PC-3 (cell line): Measurements from ENCODE around the gene TAGLN2. TPM values are rescaled to one million over a fixed set of nuclear protein-coding genes. Genes with fewer than 3 reads are reported as not detected.

Experiments used
- ATAC-seq: fragments of 200-7000 bp; cut with Tn5 transposase; 2 replicates; pipeline ENCODE4 v1.9.1; 2020; ENCODE audit warnings: mild to moderate bottlenecking, moderate library complexity
- BruUV-seq: library from RNA; stranded (reverse); fragments of 400-500 nt; replicated peaks from 2 replicates; lab custom pipeline; 2021; lab: Mats Ljungman, UMichigan
- CTCF ChIA-PET: fragments of 300-600 bp; sonication (Branson Sonifier 250); formaldehyde crosslinking; loops from one replicate; lab custom pipeline; 2022; ENCODE audit warnings: antibody characterized with exemption; lab: Charles Lee
- POLR2A ChIA-PET: fragments of 300-600 bp; sonication (Branson Sonifier 250); formaldehyde crosslinking; loops from one replicate; lab custom pipeline; 2022; ENCODE audit warnings: antibody characterized with exemption; ENCODE audit not compliant: unreplicated experiment; lab: Charles Lee
- DNase-seq: peaks from one replicate; pipeline ENCODE4 v3.0.0-alpha.2; 2015
- H2AFZ ChIP-seq: fragments of 300-600 bp; sonication (generic); 2 replicates; pipeline ENCODE4 v1.6.0; 2016; ENCODE audit warnings: antibody characterized with exemption, low read length
- H3F3A ChIP-seq: fragments of 300-600 bp; sonication (generic); one replicate; pipeline ENCODE4 v1.6.0; 2017; ENCODE audit warnings: antibody characterized with exemption, low read length, control low read depth, mild to moderate bottlenecking; ENCODE audit not compliant: unreplicated experiment
- H3K27ac ChIP-seq: fragments of 300-600 bp; sonication (generic); 2 replicates; pipeline ENCODE4 v1.5.1; 2016; ENCODE audit warnings: mild to moderate bottlenecking, low read length
- H3K27me3 ChIP-seq: fragments of 300-600 bp; sonication (generic); 2 replicates; pipeline ENCODE4 v1.6.1; 2016; ENCODE audit warnings: low read length, mixed read lengths
- H3K36me3 ChIP-seq: fragments of 300-600 bp; sonication (generic); 2 replicates; pipeline ENCODE4 v1.6.1; 2016; ENCODE audit warnings: low read depth, mixed run types, low read length, mixed read lengths
- H3K4me1 ChIP-seq: fragments of 300-600 bp; sonication (generic); 2 replicates; pipeline ENCODE4 v1.5.1; 2016; ENCODE audit warnings: low read length; ENCODE audit not compliant: insufficient read depth
- H3K4me2 ChIP-seq: fragments of 300-600 bp; sonication (generic); 2 replicates; pipeline ENCODE4 v1.6.0; 2016; ENCODE audit warnings: low read length
- H3K4me3 ChIP-seq: fragments of 300-600 bp; sonication (generic); 2 replicates; pipeline ENCODE4 v1.5.1; 2016; ENCODE audit warnings: mild to moderate bottlenecking, low read length, mixed read lengths
- H3K79me2 ChIP-seq: fragments of 300-600 bp; sonication (generic); 2 replicates; pipeline ENCODE4 v1.6.1; 2017; ENCODE audit warnings: low read length, mixed read lengths
- H3K9ac ChIP-seq: fragments of 300-600 bp; sonication (generic); 2 replicates; pipeline ENCODE4 v1.6.0; 2016; ENCODE audit warnings: mild to moderate bottlenecking, low read length
- H3K9me2 ChIP-seq: fragments of 300-600 bp; sonication (generic); replicated peaks from 2 replicates; pipeline ENCODE4 v1.6.1; 2016; ENCODE audit warnings: mixed run types, low read length, mixed read lengths
- H3K9me3 ChIP-seq: fragments of 300-600 bp; sonication (generic); 2 replicates; pipeline ENCODE4 v1.6.1; 2016; ENCODE audit warnings: low read length, mixed read lengths
- H4K20me1 ChIP-seq: fragments of 300-600 bp; sonication (generic); 2 replicates; pipeline ENCODE4 v1.6.1; 2016; ENCODE audit warnings: low read length, mixed read lengths
- CTCF ChIP-seq: fragments of 300-600 bp; sonication (generic); conservative IDR thresholded peaks from 2 replicates; pipeline ENCODE4 v1.5.1; 2017; ENCODE audit warnings: antibody characterized with exemption, low read depth, mild to moderate bottlenecking, low read length
- EZH2 ChIP-seq: fragments of 300-600 bp; sonication (generic); IDR thresholded peaks from one replicate; pipeline ENCODE4 v1.6.1; 2017; ENCODE audit warnings: antibody characterized with exemption, mild to moderate bottlenecking, low read length; ENCODE audit not compliant: unreplicated experiment
- EZH2phosphoT487 ChIP-seq: fragments of 300-600 bp; sonication (generic); IDR thresholded peaks from 2 replicates; pipeline ENCODE4 v1.6.1; 2018; ENCODE audit warnings: mild to moderate bottlenecking, antibody characterized with exemption, low read length, borderline replicate concordance
- intact Hi-C: fragments of 100-400 bp; cut with micrococcal nuclease; formaldehyde crosslinking; loops from 2 replicates; pipeline ENCODE4 v1.9.0; 2023
- total RNA-seq: library from RNA; depleted of rRNA; stranded (reverse); fragments of >200 nt; gene quantifications from 2 replicates; pipeline ENCODE4 v1.2.3, GENCODE V29; 2014

Gene TAGLN2
- total RNA-seq, 1 experiment from 2014 or later = 1,584 TPM

- no peaks in the 10 kb centered on the region for H3K9me3 ChIP-seq
- H3K79me2 ChIP-seq = no peaks in the 10 kb centered on the region
- H3K4me3 ChIP-seq = no peak overlapping the region
- no peak for DNase-seq
- H3K4me2 ChIP-seq = no peak overlapping the region
- no TSS peak for BruUV-seq
- intact Hi-C loops = no loop called here
- H3F3A ChIP-seq = no peaks in the 10 kb centered on the region
- H3K36me3 ChIP-seq = no peaks in the 10 kb centered on the region
- ChIA-PET CTCF (no interaction called here), POLR2A (no interaction called here)
- H3K27me3 ChIP-seq = no peaks in the 10 kb centered on the region
- no peak for TF ChIP-seq EZH2
- no peak for TF ChIP-seq EZH2phosphoT487
- no peak for TF ChIP-seq CTCF
- no peaks in the 10 kb centered on the region for H3K4me1 ChIP-seq
- H3K9ac ChIP-seq = no peak overlapping the region
- H3K27ac ChIP-seq = no peak overlapping the region
- no peaks in the 10 kb centered on the region for H3K9me2 ChIP-seq
- H2AFZ ChIP-seq = no peak overlapping the region
- ATAC-seq = no peak
- H4K20me1 ChIP-seq = no peaks in the 10 kb centered on the region
Observed at GRCh38 chr1:159968901-159969300, 43.6 kb upstream of the TAGLN2 start.

DNA sequence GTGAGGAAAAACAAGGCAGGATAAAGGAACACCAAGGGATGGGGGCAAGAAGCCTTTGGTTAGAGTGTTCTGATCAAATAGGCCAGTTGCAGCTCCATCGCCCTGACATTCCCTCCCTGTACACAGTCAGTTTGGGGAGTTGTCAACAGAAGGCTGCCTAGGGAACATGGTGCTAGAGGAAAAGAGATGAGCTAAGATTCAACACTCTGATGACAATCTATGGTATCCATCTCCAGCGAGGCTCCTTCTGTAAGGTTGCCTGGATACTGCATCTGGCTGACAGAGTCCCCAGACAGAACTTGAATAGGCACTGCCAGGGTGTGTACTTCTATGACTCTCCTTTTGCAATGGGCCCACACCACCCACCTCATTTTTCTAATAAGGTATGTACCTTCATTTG is 40.0 kb upstream of the TAGLN2 start:
- ChIA-PET CTCF (no interaction called here), POLR2A (no interaction called here)
- Histone ChIP-seq H3K9me2 (no peaks in the 10 kb centered on the region), H3K9ac (no peak overlapping the region), H3K79me2 (no peaks in the 10 kb centered on the region), H3K4me2 (no peak overlapping the region), H3K36me3 (no peaks in the 10 kb centered on the region), H4K20me1 (no peaks in the 10 kb centered on the region), H2AFZ (no peak overlapping the region), H3F3A (no peaks in the 10 kb centered on the region), H3K27ac (no peak overlapping the region), H3K9me3 (no peaks in the 10 kb centered on the region), H3K27me3 (no peaks in the 10 kb centered on the region), H3K4me1 (peaks cover 13% of the 10 kb centered on the region; the same call in 1 of the 2 replicates), H3K4me3 (no peak overlapping the region)
- TF ChIP-seq EZH2 = no peak
- TF ChIP-seq EZH2phosphoT487 = no peak
- TF ChIP-seq CTCF = no peak
- intact Hi-C loops = no loop called here
- no TSS peak for BruUV-seq
- DNase-seq (no peak), ATAC-seq (no peak)

DNA sequence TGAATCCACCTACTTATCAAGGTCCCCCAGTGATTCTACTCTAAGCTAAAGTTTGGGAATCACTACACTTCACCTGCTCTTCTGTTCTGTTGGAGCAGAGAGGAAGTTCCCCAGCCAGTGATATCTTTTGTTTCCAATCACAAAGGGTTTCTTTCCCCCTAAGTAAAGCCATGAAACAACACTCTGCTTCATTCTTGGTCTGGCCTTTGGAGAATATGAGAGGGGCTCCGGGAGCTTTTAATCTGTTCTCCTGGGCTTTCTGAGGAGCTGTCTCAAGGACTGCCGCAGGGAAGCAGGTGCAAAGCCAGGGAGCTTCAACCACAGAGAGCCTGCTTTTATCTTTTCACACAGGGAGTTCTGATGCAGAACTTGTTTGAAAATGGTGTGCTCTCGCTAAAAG is 38.8 kb upstream of the TAGLN2 start:
- H3K9me2 ChIP-seq = no peaks in the 10 kb centered on the region
- ATAC-seq = no peak
- no peak overlapping the region for H3K4me3 ChIP-seq
- no peak for DNase-seq
- TF ChIP-seq CTCF (no peak), EZH2 (no peak), EZH2phosphoT487 (no peak)
- no peaks in the 10 kb centered on the region for H3K79me2 ChIP-seq
- H3K9ac ChIP-seq = no peak overlapping the region
- no peaks in the 10 kb centered on the region for H3K9me3 ChIP-seq
- no peaks in the 10 kb centered on the region for H3K36me3 ChIP-seq
- H3K27me3 ChIP-seq = no peaks in the 10 kb centered on the region
- ChIA-PET POLR2A (no interaction called here), CTCF (no interaction called here)
- no peaks in the 10 kb centered on the region for H3F3A ChIP-seq
- no peak overlapping the region for H2AFZ ChIP-seq
- H4K20me1 ChIP-seq = no peaks in the 10 kb centered on the region
- no peak overlapping the region for H3K27ac ChIP-seq
- intact Hi-C loops = no loop called here
- H3K4me2 ChIP-seq = no peak overlapping the region
- H3K4me1 ChIP-seq = peaks cover 20% of the 10 kb centered on the region
- BruUV-seq = no TSS peak
